Activated CD8-positive, alpha-beta memory T cell treated with anti-CD3 and anti-CD28 coated beads, Interleukin-2, amount 50 U/mL, for 4 hours (primary cell): ENCODE data around the gene SPAG4.

Experiments
- DNase-seq: peaks from one replicate; pipeline ENCODE4 v3.0.0-alpha.2; 2020

Gene SPAG4

GRCh38 chr20:35625584-35626385 is 10.2 kb downstream of the SPAG4 start:
- DNase-seq: no peak

GRCh38 chr20:35626386-35627001 is 10.9 kb downstream of the SPAG4 start:
- DNase-seq: no peak

GRCh38 chr20:35627121-35627520 is 11.5 kb downstream of the SPAG4 start:
- no peak for DNase-seq

- DNase-seq: no peak
Measured at GRCh38 chr20:35629427-35630145, 14.0 kb downstream of the SPAG4 start.

GRCh38 chr20:35630636-35631035 is 15.0 kb downstream of the SPAG4 start:
- DNase-seq: no peak

GRCh38 chr20:35632539-35633115 is 17.0 kb downstream of the SPAG4 start:
- no peak for DNase-seq

GRCh38 chr20:35635652-35636051 is 20.0 kb downstream of the SPAG4 start:
- no peak for DNase-seq

GRCh38 chr20:35636095-35636494 is 20.5 kb downstream of the SPAG4 start:
- no peak for DNase-seq

- DNase-seq: no peak
Measured at GRCh38 chr20:35637276-35637675, 21.6 kb downstream of the SPAG4 start.

- DNase-seq: no peak
Measured at GRCh38 chr20:35638751-35639150, 23.1 kb downstream of the SPAG4 start.

- DNase-seq: no peak
Measured at GRCh38 chr20:35640724-35641123, 25.1 kb downstream of the SPAG4 start.

GRCh38 chr20:35641743-35642142 is 26.1 kb downstream of the SPAG4 start:
- DNase-seq: no peak

- no peak for DNase-seq
Measured at GRCh38 chr20:35643045-35643444, 27.4 kb downstream of the SPAG4 start.

- no peak for DNase-seq
Measured at GRCh38 chr20:35644806-35645205, 29.2 kb downstream of the SPAG4 start.

GRCh38 chr20:35648836-35649235 is 33.2 kb downstream of the SPAG4 start:
- no peak for DNase-seq

GRCh38 chr20:35650632-35651031 is 35.0 kb downstream of the SPAG4 start:
- DNase-seq: no peak

GRCh38 chr20:35651958-35652357 is 36.3 kb downstream of the SPAG4 start:
- no peak for DNase-seq

- DNase-seq: no peak
Measured at GRCh38 chr20:35652641-35653429, 37.2 kb downstream of the SPAG4 start.

GRCh38 chr20:35653430-35653734 is 37.8 kb downstream of the SPAG4 start:
- no peak for DNase-seq

GRCh38 chr20:35653893-35654292 is 38.3 kb downstream of the SPAG4 start:
- DNase-seq: no peak

- DNase-seq: no peak
Measured at GRCh38 chr20:35654415-35654814, 38.8 kb downstream of the SPAG4 start.

GRCh38 chr20:35657271-35657670 is 41.6 kb downstream of the SPAG4 start:
- no peak for DNase-seq
